GM12878 (cell line): Measurements from ENCODE around the gene CNTNAP2. TPM values are rescaled to one million over a fixed set of nuclear protein-coding genes. Genes with fewer than 3 reads are reported as not detected.

Source experiments
- ATAC-seq: fragments of 200-7000 bp; cut with Tn5 transposase; 3 replicates; pipeline ENCODE4 v1.9.1; 2020; ENCODE audit warnings: mild to moderate bottlenecking, moderate library complexity
- BruUV-seq: library from RNA; stranded (reverse); fragments of 400-500 nt; replicated peaks from 2 replicates; lab custom pipeline; 2021; lab: Mats Ljungman, UMichigan
- CTCF ChIA-PET: fragments of 300-600 bp; sonication (Branson Sonifier 250); formaldehyde crosslinking; extraction: SDS; loops from one replicate; lab custom pipeline; 2021; ENCODE audit warnings: inconsistent platforms; lab: Yijun Ruan, JAX
- POLR2A ChIA-PET: fragments of 350-600 bp; formaldehyde crosslinking; extraction: SDS; loops from one replicate; lab custom pipeline; 2021; ENCODE audit warnings: inconsistent platforms; lab: Charles Lee
- RAD21 ChIA-PET: fragments of 300-600 bp; sonication (Branson Sonifier 250); formaldehyde crosslinking; loops from one replicate; lab custom pipeline; 2023; ENCODE audit warnings: antibody characterized with exemption; ENCODE audit not compliant: unreplicated experiment; lab: Charles Lee
- SMC1A ChIA-PET: fragments of 300-600 bp; sonication (Branson Sonifier 250); formaldehyde crosslinking; loops from one replicate; lab custom pipeline; 2023; ENCODE audit not compliant: unreplicated experiment, uncharacterized antibody; lab: Charles Lee
- DNase-seq: peaks from one replicate; pipeline ENCODE4 v3.0.0-alpha.2; 2011; ENCODE audit warnings: low read depth, low spot score
- FAIRE-seq: peaks from 3 replicates; lab custom pipeline; 2011; peaks lifted over from hg19 to GRCh38; lab: Jason Lieb, UNC
- H2AFZ ChIP-seq: 2 replicates; pipeline ENCODE4 v1.6.0; 2011; ENCODE audit warnings: low read depth, low read length, control low read depth; ENCODE audit not compliant: control insufficient read depth
- H3K27ac ChIP-seq: 2 replicates; pipeline ENCODE4 v1.5.1; 2011; ENCODE audit warnings: control low read depth; ENCODE audit not compliant: control insufficient read depth, insufficient read depth
- H3K27me3 ChIP-seq, 2 experiments: replicated peaks in 1 of 2; 2 replicates each; pipeline versions ENCODE4 v1.6.0 to v1.6.1; 2011; ENCODE audit warnings: low read length in 1 of 2; ENCODE audit not compliant: control insufficient read depth in 2 of 2, insufficient read depth in 2 of 2
- H3K36me3 ChIP-seq, 2 experiments: 2 replicates each; pipeline ENCODE4 v1.5.1; 2011; ENCODE audit warnings: low read length in 1 of 2; ENCODE audit not compliant: control insufficient read depth in 2 of 2, insufficient read depth in 2 of 2
- H3K4me1 ChIP-seq: 2 replicates; pipeline ENCODE4 v1.6.1; 2011; ENCODE audit warnings: mild to moderate bottlenecking, low read length, moderate library complexity, mixed read lengths; ENCODE audit not compliant: control insufficient read depth, insufficient read depth
- H3K4me2 ChIP-seq: 2 replicates; pipeline ENCODE4 v1.6.0; 2011; ENCODE audit warnings: control low read depth; ENCODE audit not compliant: control insufficient read depth, insufficient read depth
- H3K4me3 ChIP-seq: fragments of 200-600 bp; sonication (generic); 2 replicates; pipeline ENCODE4 v1.5.1; 2016
- H3K79me2 ChIP-seq: 2 replicates; pipeline ENCODE4 v1.6.0; 2011; ENCODE audit warnings: low read length; ENCODE audit not compliant: control insufficient read depth, insufficient read depth
- H3K9ac ChIP-seq: 2 replicates; pipeline ENCODE4 v1.8.0; 2011; ENCODE audit warnings: low read length, control low read depth, mixed read lengths; ENCODE audit not compliant: control insufficient read depth, insufficient read depth
- H3K9me3 ChIP-seq: replicated peaks from 3 replicates; pipeline ENCODE4 v1.5.1; 2011; ENCODE audit warnings: mild to moderate bottlenecking, low read length; ENCODE audit not compliant: control insufficient read depth, insufficient read depth
- H4K20me1 ChIP-seq: 2 replicates; pipeline ENCODE4 v1.6.0; 2011; ENCODE audit not compliant: control insufficient read depth, insufficient read depth
- CREB1 ChIP-seq: IDR thresholded peaks from 2 replicates; pipeline ENCODE4 v1.6.1; 2012; ENCODE audit warnings: low read depth, mild to moderate bottlenecking, inconsistent platforms
- ELK1 ChIP-seq: IDR thresholded peaks from 2 replicates; pipeline ENCODE4 v1.6.1; 2012; ENCODE audit warnings: low read depth, low read length, improper control_type of control experiment
- LARP7 ChIP-seq: fragments of 450-650 bp; IDR thresholded peaks from 2 replicates; pipeline ENCODE4 v1.6.1; 2017; ENCODE audit warnings: mild to moderate bottlenecking
- MEF2B ChIP-seq: fragments of 450-650 bp; IDR thresholded peaks from 2 replicates; pipeline ENCODE4 v1.6.1; 2018; ENCODE audit warnings: mild to moderate bottlenecking, moderate library complexity; ENCODE audit not compliant: partially characterized antibody, poor library complexity, severe bottlenecking
- MTA3 ChIP-seq: IDR thresholded peaks from 2 replicates; pipeline ENCODE4 v1.6.1; 2012; ENCODE audit warnings: low read length, inconsistent platforms, borderline replicate concordance
- POLR2A ChIP-seq: IDR thresholded peaks from 2 replicates; pipeline ENCODE4 v1.6.1; 2011; ENCODE audit warnings: low read depth, mild to moderate bottlenecking, low read length
- SIX5 ChIP-seq: IDR thresholded peaks from 2 replicates; pipeline ENCODE4 v1.6.1; 2011; ENCODE audit warnings: mild to moderate bottlenecking, low read depth, low read length, moderate library complexity; ENCODE audit not compliant: severe bottlenecking
- SP1 ChIP-seq: IDR thresholded peaks from one replicate; pipeline ENCODE4 v1.6.1; 2011; ENCODE audit warnings: low read depth, low read length
- STAT3 ChIP-seq: IDR thresholded peaks from 2 replicates; pipeline ENCODE4 v1.6.1; 2011; ENCODE audit warnings: low read depth, low read length, improper control_type of control experiment
- TBL1XR1 ChIP-seq: IDR thresholded peaks from 2 replicates; pipeline ENCODE4 v1.6.1; 2012; ENCODE audit warnings: low read depth, low read length, improper control_type of control experiment
- YY1 ChIP-seq: IDR thresholded peaks from 2 replicates; pipeline ENCODE4 v1.6.1; 2011; ENCODE audit warnings: low read depth, mild to moderate bottlenecking, low read length
- ZBTB11 ChIP-seq: fragments of 450-650 bp; formaldehyde crosslinking; IDR thresholded peaks from 2 replicates; pipeline ENCODE4 v1.5.0; 2022; ENCODE audit warnings: mild to moderate bottlenecking, missing genetic modification characterization
- ZNF217 ChIP-seq: fragments of 450-650 bp; IDR thresholded peaks from 2 replicates; pipeline ENCODE4 v1.6.1; 2017; ENCODE audit warnings: antibody characterized with exemption, mild to moderate bottlenecking
- ZNF274 ChIP-seq: IDR thresholded peaks from one replicate; pipeline ENCODE4 v1.8.0; 2011; ENCODE audit not compliant: insufficient read length, insufficient read depth
- ZNF622 ChIP-seq: fragments of 450-650 bp; IDR thresholded peaks from 2 replicates; pipeline ENCODE4 v1.6.1; 2017; ENCODE audit warnings: mild to moderate bottlenecking, inconsistent platforms
- in situ Hi-C: fragments of 300-500 bp; cut with MboI; formaldehyde crosslinking; loops from 9 replicates; pipeline ENCODE4 v1.14.3; 2018; ENCODE audit warnings: mixed read lengths
- intact Hi-C: fragments of 100-400 bp; cut with micrococcal nuclease; formaldehyde crosslinking; loops from one replicate; pipeline ENCODE4 v1.14.2; 2022; ENCODE audit not compliant: unreplicated experiment
- polyA plus RNA-seq, 11 experiments: library from polyadenylated mRNA; depleted of rRNA in 4 of 11; unstranded in 6 of 11; stranded (reverse) in 5 of 11; fragments of >200 nt; fragmentation: Nextera tagmentation in 4 of 11; fragmentation: Illumina TruSeq in 1 of 11; extraction: Ambion mirVana in 4 of 11; extraction: Trizol in 1 of 11; gene quantifications; 1 replicate in 1 of 11; 2 replicates in 10 of 11; pipeline versions ENCODE4 v1.2.1 to v1.2.3, GENCODE V29; 2011 to 2016; ENCODE audit warnings: inconsistent platforms in 2 of 11, missing spikeins in 2 of 11, low read depth in 1 of 11
- total RNA-seq, 4 experiments: library from RNA; depleted of rRNA in 3 of 4; stranded (reverse); fragments of >200 nt in 3 of 4; fragmentation: Illumina TruSeq in 1 of 4; extraction: Trizol in 1 of 4; gene quantifications; 2 replicates each; pipeline versions ENCODE4 v1.2.1 to v1.2.3, GENCODE V29; 2013 to 2021
- TF ChIP-seq, protein P1 (sequence below): fragments of 450-650 bp; formaldehyde crosslinking; IDR thresholded peaks from 2 replicates; pipeline ENCODE4 v1.4.0; 2020; ENCODE audit warnings: mild to moderate bottlenecking, moderate library complexity

The CNTNAP2 gene
- total and polyA plus RNA-seq, 10 of the 15 experiments (the other 5 are each of a cell fraction or from before 2014, with no cell fraction given) = 0.03 to 0.08 (median 0.03) TPM; not detected in 7

- H4K20me1 ChIP-seq = no peaks in the 10 kb centered on the region
- no peaks in the 10 kb centered on the region for H3K4me1 ChIP-seq
- H3K4me2 ChIP-seq = no peak overlapping the region
- CTCF ChIA-PET = interaction anchor here (0.9 kb wide), 1 partner anchor 30 kb away, joined by 3 read pairs; no protein-coding TSS in a partner anchor
- BruUV-seq = no TSS peak
- ATAC-seq = no peak
- RAD21 ChIA-PET = no interaction called here
- no peak overlapping the region for H3K27ac ChIP-seq
- SMC1A ChIA-PET = no interaction called here
- H3K79me2 ChIP-seq = no peaks in the 10 kb centered on the region
- H3K9me3 ChIP-seq = no peaks in the 10 kb centered on the region
- H3K4me3 ChIP-seq = no peak overlapping the region
- intact Hi-C loops (no loop called here), in situ Hi-C loops (no loop called here)
- POLR2A ChIA-PET = no interaction called here
- H3K36me3 ChIP-seq = no peaks in the 10 kb centered on the region
- H3K9ac ChIP-seq = no peak overlapping the region
- FAIRE-seq = no peak
- 0 out of 4 replicates have a peak, but pooled peaks cover 0 to 4% of the 10 kb centered on the region in 2 experiments for H3K27me3 ChIP-seq
- no peak for DNase-seq
- H2AFZ ChIP-seq = no peak overlapping the region
- TF ChIP-seq STAT3 (no peak), ELK1 (no peak), ZNF274 (no peak), TBL1XR1 (no peak), YY1 (no peak), ZBTB11 (CRISPR knock-in tag) (no peak), ZNF622 (no peak), SP1 (no peak), SIX5 (no peak), CREB1 (no peak), LARP7 (no peak), POLR2A (no peak), MEF2B (no peak), ZNF217 (no peak), MTA3 (no peak)
- TF ChIP-seq, protein P1, sequence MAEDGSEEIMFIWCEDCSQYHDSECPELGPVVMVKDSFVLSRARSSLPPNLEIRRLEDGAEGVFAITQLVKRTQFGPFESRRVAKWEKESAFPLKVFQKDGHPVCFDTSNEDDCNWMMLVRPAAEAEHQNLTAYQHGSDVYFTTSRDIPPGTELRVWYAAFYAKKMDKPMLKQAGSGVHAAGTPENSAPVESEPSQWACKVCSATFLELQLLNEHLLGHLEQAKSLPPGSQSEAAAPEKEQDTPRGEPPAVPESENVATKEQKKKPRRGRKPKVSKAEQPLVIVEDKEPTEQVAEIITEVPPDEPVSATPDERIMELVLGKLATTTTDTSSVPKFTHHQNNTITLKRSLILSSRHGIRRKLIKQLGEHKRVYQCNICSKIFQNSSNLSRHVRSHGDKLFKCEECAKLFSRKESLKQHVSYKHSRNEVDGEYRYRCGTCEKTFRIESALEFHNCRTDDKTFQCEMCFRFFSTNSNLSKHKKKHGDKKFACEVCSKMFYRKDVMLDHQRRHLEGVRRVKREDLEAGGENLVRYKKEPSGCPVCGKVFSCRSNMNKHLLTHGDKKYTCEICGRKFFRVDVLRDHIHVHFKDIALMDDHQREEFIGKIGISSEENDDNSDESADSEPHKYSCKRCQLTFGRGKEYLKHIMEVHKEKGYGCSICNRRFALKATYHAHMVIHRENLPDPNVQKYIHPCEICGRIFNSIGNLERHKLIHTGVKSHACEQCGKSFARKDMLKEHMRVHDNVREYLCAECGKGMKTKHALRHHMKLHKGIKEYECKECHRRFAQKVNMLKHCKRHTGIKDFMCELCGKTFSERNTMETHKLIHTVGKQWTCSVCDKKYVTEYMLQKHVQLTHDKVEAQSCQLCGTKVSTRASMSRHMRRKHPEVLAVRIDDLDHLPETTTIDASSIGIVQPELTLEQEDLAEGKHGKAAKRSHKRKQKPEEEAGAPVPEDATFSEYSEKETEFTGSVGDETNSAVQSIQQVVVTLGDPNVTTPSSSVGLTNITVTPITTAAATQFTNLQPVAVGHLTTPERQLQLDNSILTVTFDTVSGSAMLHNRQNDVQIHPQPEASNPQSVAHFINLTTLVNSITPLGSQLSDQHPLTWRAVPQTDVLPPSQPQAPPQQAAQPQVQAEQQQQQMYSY (CRISPR knock-in tag) = no peak
- TF ChIP-seq, all 136 proteins: peak for 0
Measured at GRCh38 chr7:148211740-148212151, 2095.1 kb downstream of the CNTNAP2 start.
